ENCODE data around the gene PLCE1.

- TF ChIP-seq CTCF (conservative IDR thresholded peaks at IDR 0.05) (no peak), ZFX (IDR thresholded peaks at IDR 0.05) (no peak)
Observed at GRCh38 chr10:94042001-94042833, 48.5 kb downstream of the PLCE1 start.

All from C4-2B (cell line).